Prostate gland (tissue), 2 donors: ENCODE results near the gene TMEM198. TPM values are rescaled to one million over a fixed set of nuclear protein-coding genes. Genes with fewer than 3 reads are reported as not detected.

Experiments
- DNase-seq: peaks from one replicate; pipeline ENCODE4 v3.0.0-alpha.2; 2019; ENCODE audit warnings: low spot score
- H3K27ac ChIP-seq, 2 donors: fragments of 200-600 bp; sonication (generic); 2 replicates each; pipeline ENCODE4 v1.5.1; 2017 to 2019
- H3K27me3 ChIP-seq: fragments of 200-600 bp; sonication (generic); replicated peaks from 2 replicates; pipeline ENCODE4 v1.5.1; 2019; ENCODE audit not compliant: insufficient read depth
- H3K36me3 ChIP-seq, 2 donors: fragments of 200-600 bp; sonication (generic); 1 replicate in 1 of 2; 2 replicates in 1 of 2; pipeline versions ENCODE4 v1.5.1 to v1.8.1; 2017 to 2019
- H3K4me1 ChIP-seq: fragments of 200-600 bp; sonication (generic); replicated peaks from 2 replicates; pipeline ENCODE4 v1.5.1; 2019
- H3K4me3 ChIP-seq, 2 donors: fragments of 200-600 bp; sonication (generic); 2 replicates each; pipeline ENCODE4 v1.5.1; 2017 to 2019
- H3K9me3 ChIP-seq: fragments of 200-600 bp; sonication (generic); 2 replicates; pipeline ENCODE4 v1.5.1; 2017
- POLR2A ChIP-seq: fragments of 450-650 bp; IDR thresholded peaks from one replicate; pipeline ENCODE4 v1.6.1; 2016; ENCODE audit warnings: antibody characterized with exemption, mild to moderate bottlenecking
- POLR2AphosphoS5 ChIP-seq: sonication (generic); formaldehyde crosslinking; IDR thresholded peaks from one replicate; pipeline ENCODE4 v1.6.1; 2017; ENCODE audit warnings: antibody characterized with exemption
- WGBS: methylation state at CpG from one replicate; pipeline ENCODE4 v1.1.5; 2018; 5-methylcytosine and 5-hydroxymethylcytosine counted together
- intact Hi-C: fragments of 100-400 bp; cut with DNase I; formaldehyde crosslinking; loops from one replicate; pipeline ENCODE4 v1.14.2; 2022
- total RNA-seq, 2 donors: library from RNA; depleted of rRNA; stranded (reverse); fragments of >200 nt; gene quantifications; one replicate each; pipeline ENCODE4 v1.1.0, GENCODE V29; 2016
- TF ChIP-seq, protein P1 (sequence below), 4 experiments: fragments of 200-600 bp in 2 of 4; fragments of 450-650 bp in 2 of 4; sonication (generic) in 2 of 4; IDR thresholded peaks; 1 replicate in 3 of 4; 2 replicates in 1 of 4; pipeline ENCODE4 v1.5.1; 2016 to 2019; ENCODE audit warnings: antibody characterized with exemption in 4 of 4, mild to moderate bottlenecking in 2 of 4, moderate library complexity in 2 of 4

The TMEM198 gene
- total RNA-seq, 2 donors from 2014 or later: 5.7 to 11.5 TPM

DNA sequence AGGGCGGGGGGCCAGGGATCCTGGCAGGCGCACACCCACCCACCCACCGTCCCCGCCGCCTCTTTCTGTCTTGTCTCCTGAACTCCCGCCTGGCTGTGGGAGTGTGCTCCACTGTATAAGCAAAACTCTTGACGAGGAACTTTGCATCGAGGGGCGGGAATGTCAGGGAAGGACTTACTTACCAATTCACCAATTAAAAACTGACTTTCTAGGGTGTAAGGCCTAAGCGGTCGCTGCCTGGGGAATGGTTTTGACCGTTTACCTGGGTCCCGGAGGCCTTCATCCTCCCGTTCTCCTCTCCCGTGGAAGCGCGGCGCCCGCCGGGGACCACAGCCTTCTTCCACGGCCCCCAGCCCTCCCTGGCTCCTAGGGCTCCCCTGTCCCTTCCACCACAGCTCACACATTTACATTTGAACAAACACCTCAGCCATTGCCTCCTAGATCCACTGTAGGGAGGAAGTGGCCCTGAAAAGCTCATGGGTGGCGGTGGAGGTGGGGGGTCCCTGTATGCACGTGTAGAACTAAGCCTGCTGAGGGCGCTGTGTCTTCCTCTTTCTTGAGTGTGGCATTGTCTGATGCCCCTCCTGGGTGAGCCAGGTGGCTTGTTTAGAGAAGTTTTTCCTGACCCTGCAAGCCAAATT lies 20.7 kb upstream of the TMEM198 start:
- Histone ChIP-seq H3K36me3 (no peaks in the 10 kb centered on the region), H3K4me3 (peak overlapping the region in 1 of 2 donors; percentile 7), H3K27me3 (peaks cover 5% of the 10 kb centered on the region), H3K9me3 (no peaks in the 10 kb centered on the region), H3K4me1 (peaks cover 3% of the 10 kb centered on the region), H3K27ac (peak overlapping the region in 1 of 2 donors; percentile 23)
- intact Hi-C loops: loop anchor here (5.0 kb wide), 1 partner anchor 121 kb away; no protein-coding TSS in a partner anchor
- no peak for DNase-seq
- 38% methylated on average over 24 of the region's 24 CpGs for WGBS
- TF ChIP-seq POLR2A (no peak), POLR2AphosphoS5 (no peak)
- TF ChIP-seq, protein P1, sequence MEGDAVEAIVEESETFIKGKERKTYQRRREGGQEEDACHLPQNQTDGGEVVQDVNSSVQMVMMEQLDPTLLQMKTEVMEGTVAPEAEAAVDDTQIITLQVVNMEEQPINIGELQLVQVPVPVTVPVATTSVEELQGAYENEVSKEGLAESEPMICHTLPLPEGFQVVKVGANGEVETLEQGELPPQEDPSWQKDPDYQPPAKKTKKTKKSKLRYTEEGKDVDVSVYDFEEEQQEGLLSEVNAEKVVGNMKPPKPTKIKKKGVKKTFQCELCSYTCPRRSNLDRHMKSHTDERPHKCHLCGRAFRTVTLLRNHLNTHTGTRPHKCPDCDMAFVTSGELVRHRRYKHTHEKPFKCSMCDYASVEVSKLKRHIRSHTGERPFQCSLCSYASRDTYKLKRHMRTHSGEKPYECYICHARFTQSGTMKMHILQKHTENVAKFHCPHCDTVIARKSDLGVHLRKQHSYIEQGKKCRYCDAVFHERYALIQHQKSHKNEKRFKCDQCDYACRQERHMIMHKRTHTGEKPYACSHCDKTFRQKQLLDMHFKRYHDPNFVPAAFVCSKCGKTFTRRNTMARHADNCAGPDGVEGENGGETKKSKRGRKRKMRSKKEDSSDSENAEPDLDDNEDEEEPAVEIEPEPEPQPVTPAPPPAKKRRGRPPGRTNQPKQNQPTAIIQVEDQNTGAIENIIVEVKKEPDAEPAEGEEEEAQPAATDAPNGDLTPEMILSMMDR (IDR thresholded peaks at IDR 0.05): no peak

DNA sequence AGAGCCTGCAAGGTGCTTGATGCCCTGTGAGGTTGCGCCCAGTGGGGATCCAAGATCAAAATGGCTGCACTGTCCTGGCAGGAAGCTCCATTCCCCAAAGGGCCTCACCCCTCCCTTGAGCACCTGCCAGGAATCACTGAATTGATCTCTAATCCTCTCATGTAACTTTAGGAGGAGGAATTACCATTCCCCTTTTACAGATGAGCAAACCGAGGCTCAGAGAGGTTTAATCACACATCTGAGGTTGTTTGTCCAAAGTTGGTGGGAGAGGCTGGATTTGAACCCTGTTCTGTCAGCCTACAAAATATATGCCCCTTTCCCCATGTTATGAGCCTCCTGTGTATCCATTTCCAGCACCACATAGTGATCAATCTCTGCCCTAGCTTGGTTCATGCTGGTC lies 19.0 kb upstream of the TMEM198 start:
- WGBS: 97% methylated on average over 2 of the region's 2 CpGs
- Histone ChIP-seq H3K4me1 (peaks cover 3% of the 10 kb centered on the region), H3K27ac (no peak overlapping the region), H3K4me3 (no peak overlapping the region), H3K27me3 (peaks cover 5% of the 10 kb centered on the region), H3K36me3 (no peaks in the 10 kb centered on the region), H3K9me3 (no peaks in the 10 kb centered on the region)
- no peak for TF ChIP-seq POLR2A
- TF ChIP-seq, protein P1 (IDR thresholded peaks at IDR 0.05): no peak
- TF ChIP-seq POLR2AphosphoS5: no peak
- DNase-seq: no peak
- intact Hi-C loops: loop anchor here (5.0 kb wide), 1 partner anchor 123 kb away; no protein-coding TSS in a partner anchor

DNA sequence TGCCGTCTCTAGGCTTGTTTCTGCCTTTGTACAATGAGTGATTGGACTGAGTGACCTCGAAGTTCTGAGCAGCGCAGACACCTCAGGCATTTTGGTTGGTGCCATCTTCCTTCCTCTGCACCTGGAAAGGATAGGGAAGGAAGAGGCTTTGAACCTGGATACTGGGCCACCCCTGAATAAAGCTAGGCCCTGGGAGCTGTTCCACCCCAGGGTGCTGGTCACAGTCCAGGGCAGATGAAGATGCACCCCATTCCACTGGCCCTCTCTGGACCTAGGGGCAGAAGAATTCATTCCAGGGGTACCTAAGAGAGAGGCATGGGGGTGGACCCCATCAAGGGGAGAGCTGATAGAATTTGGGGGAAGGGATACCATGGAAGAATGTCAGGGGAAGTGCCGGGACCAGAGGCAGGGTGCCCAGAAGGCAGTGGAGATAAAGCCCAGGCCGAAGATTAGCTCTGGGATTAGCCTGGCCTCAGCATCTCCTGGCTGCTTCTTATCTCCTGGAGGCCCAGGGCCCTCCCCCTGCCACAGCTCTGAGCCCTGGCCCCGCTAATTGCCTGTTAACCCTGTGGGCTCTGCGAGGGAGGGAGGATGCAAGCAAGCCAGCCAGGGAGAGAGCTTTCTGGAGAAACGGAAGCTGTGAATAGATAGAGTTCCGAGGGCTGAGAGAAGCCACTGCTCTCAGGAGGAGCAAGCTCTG lies 18.1 kb upstream of the TMEM198 start:
- no peaks in the 10 kb centered on the region for H3K9me3 ChIP-seq
- intact Hi-C loops: no loop called here
- no peak for DNase-seq
- H3K36me3 ChIP-seq: no peaks in the 10 kb centered on the region
- TF ChIP-seq, protein P1 (IDR thresholded peaks at IDR 0.05): no peak
- H3K27ac ChIP-seq: no peak overlapping the region
- H3K4me1 ChIP-seq: peaks cover 3% of the 10 kb centered on the region
- no peak overlapping the region for H3K4me3 ChIP-seq
- peaks cover 5% of the 10 kb centered on the region for H3K27me3 ChIP-seq
- WGBS: 70% methylated on average over 9 of the region's 9 CpGs

DNA sequence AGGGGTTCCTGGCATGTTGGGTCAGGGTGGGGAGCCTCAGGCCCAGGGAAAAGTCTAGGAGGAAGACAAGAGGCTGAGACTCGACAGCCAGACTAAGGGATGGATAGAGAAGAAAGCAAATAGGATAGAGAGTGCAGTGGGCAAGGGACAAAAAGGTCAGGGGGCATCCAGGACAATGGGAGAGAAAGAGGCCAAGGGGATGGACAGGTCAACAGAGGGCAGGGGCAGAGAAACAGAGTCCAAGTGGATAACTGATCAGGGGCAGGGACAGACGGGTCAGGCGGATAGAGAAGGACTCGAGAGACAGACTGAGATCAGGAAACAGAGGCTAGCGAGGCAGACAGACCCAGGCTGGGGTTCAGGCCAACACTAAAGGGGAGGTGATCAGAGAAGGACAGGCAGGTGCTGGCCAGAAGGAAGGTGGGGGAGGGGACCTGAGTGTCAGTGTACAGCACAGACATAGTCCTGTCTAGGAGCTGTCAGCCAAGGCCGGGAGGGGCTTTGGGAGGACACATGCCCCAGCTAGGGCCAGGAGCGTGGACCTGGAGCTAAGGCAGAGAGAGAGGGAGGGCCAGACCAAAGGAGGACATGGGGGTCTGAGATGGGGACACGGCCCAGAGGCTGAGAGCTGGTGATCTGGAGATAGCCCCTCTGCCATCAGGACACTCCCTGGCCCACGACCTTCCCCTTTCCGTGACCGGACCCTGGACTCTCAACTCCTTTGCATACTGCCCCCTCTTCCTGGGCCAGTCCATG lies 17.3 kb upstream of the TMEM198 start:
- intact Hi-C loops: no loop called here
- TF ChIP-seq, protein P1 (IDR thresholded peaks at IDR 0.05): no peak
- TF ChIP-seq POLR2A (no peak), POLR2AphosphoS5 (no peak)
- DNase-seq: no peak
- H3K9me3 ChIP-seq: no peaks in the 10 kb centered on the region
- H3K27ac ChIP-seq: no peak overlapping the region
- 71% methylated on average over 10 of the region's 11 CpGs for WGBS
- H3K4me3 ChIP-seq: no peak overlapping the region
- peaks cover 5% of the 10 kb centered on the region for H3K27me3 ChIP-seq
- peaks cover 3% of the 10 kb centered on the region for H3K4me1 ChIP-seq
- no peaks in the 10 kb centered on the region for H3K36me3 ChIP-seq
